Transverse colon (tissue), 4 donors: Measurements from ENCODE around the gene TEX29. TPM values are rescaled to one million over a fixed set of nuclear protein-coding genes. Genes with fewer than 3 reads are reported as not detected.

ENCODE experiments used
- DNase-seq: peaks from one replicate; pipeline ENCODE4 v3.0.0-alpha.2; 2019
- H3K27ac ChIP-seq, 4 donors: fragments of 200-600 bp; sonication (generic); 2 replicates each; pipeline ENCODE4 v1.5.1; 2016 to 2018; ENCODE audit warnings: inconsistent platforms in 4 of 4
- H3K27me3 ChIP-seq: fragments of 200-600 bp; sonication (generic); 2 replicates; pipeline ENCODE4 v1.5.1; 2017; ENCODE audit warnings: inconsistent platforms
- H3K36me3 ChIP-seq, 4 donors: fragments of 200-600 bp; sonication (generic); 2 replicates each; pipeline ENCODE4 v1.5.1; 2017 to 2019; ENCODE audit warnings: inconsistent platforms in 4 of 4
- H3K4me1 ChIP-seq, 4 donors: fragments of 200-600 bp; sonication (generic); 2 replicates each; pipeline ENCODE4 v1.5.1; 2017 to 2020; ENCODE audit warnings: inconsistent platforms in 4 of 4
- H3K4me3 ChIP-seq, 4 donors: fragments of 200-600 bp; sonication (generic); 1 replicate in 1 of 4; 2 replicates in 3 of 4; pipeline versions ENCODE4 v1.5.1 to v1.6.1; 2017 to 2019; ENCODE audit warnings: inconsistent platforms in 4 of 4
- H3K9me3 ChIP-seq, 2 donors: fragments of 200-600 bp; sonication (generic); 2 replicates each; pipeline ENCODE4 v1.5.1; 2017 to 2019; ENCODE audit warnings: inconsistent platforms in 2 of 2
- CTCF ChIP-seq, 5 experiments: fragments of 200-600 bp in 3 of 5; fragments of 450-650 bp in 2 of 5; sonication (generic) in 3 of 5; IDR thresholded peaks; 1 replicate in 2 of 5; 2 replicates in 3 of 5; pipeline ENCODE4 v1.5.1; 2016 to 2017; ENCODE audit warnings: antibody characterized with exemption in 5 of 5, inconsistent platforms in 3 of 5, mild to moderate bottlenecking in 2 of 5, moderate library complexity in 1 of 5
- EP300 ChIP-seq: sonication (generic); formaldehyde crosslinking; IDR thresholded peaks from one replicate; pipeline ENCODE4 v1.6.1; 2017; ENCODE audit warnings: antibody characterized with exemption, low read depth
- POLR2A ChIP-seq: fragments of 450-650 bp; IDR thresholded peaks from one replicate; pipeline ENCODE4 v1.6.1; 2016; ENCODE audit warnings: antibody characterized with exemption, mild to moderate bottlenecking, moderate library complexity
- POLR2AphosphoS5 ChIP-seq, 3 donors: sonication (generic); formaldehyde crosslinking; IDR thresholded peaks; one replicate each; pipeline ENCODE4 v1.6.1; 2016; ENCODE audit warnings: antibody characterized with exemption in 3 of 3
- WGBS, 2 donors: methylation state at CpG; one replicate each; pipeline ENCODE4 v1.1.5; 2018; ENCODE audit warnings: low coverage in 1 of 2; 5-methylcytosine and 5-hydroxymethylcytosine counted together
- in situ Hi-C, 4 donors: fragments of 200-750 bp; cut with MboI; loops; one replicate each; pipeline versions ENCODE4 v1.15.0 to v1.15.1; 2017; ENCODE audit warnings: low sequenced_read_pairs in 3 of 4, low pct_ligation_motif_present in 1 of 4, low pct_unique_long_range_greater_than_20kb in 1 of 4
- intact Hi-C: fragments of 100-400 bp; cut with DNase I; formaldehyde crosslinking; loops from one replicate; pipeline ENCODE4 v1.15.1; 2023; ENCODE audit warnings: low total_unique reads
- total RNA-seq, 4 donors: library from RNA; depleted of rRNA; stranded (reverse); fragments of >200 nt; gene quantifications; one replicate each; pipeline ENCODE4 v1.1.0, GENCODE V29; 2016

TEX29 gene
- total RNA-seq, 4 donors from 2014 or later, result not detected

DNA sequence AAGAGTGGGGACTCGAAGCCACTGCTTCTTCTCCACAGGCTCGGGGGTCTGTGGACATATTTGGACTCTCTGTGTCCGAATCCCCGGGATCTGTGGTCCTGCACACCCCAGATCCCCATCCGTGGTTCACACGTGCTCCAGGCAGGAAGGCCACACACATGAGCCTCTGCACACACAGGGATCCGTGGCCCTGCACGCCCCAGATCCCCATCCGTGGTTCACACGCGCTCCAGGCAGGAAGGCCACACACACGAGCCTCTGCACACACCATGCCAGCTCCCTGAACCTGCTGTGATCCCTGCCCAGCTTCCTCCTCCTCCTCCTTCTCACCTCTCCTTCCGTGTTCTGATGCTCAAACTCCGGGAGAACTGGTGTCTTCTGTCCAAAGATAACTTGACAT is 3.1 kb downstream of the TEX29 start:
- 80% methylated on average over 14 of the region's 14 CpGs; no CpG with 5 or more reads in 1 of the 2 donors for WGBS, 2 donors
- no peak for DNase-seq
- no peak for TF ChIP-seq POLR2AphosphoS5 (IDR thresholded peaks at IDR 0.05)
- no peak for TF ChIP-seq EP300
- TF ChIP-seq POLR2A, result no peak
- no peak for TF ChIP-seq CTCF (IDR thresholded peaks at IDR 0.05)
- H3K4me3 ChIP-seq, result no peak overlapping the region
- intact Hi-C loops, result no loop called here
- H3K27me3 ChIP-seq, result no peaks in the 10 kb centered on the region
- no peaks in the 10 kb centered on the region for H3K4me1 ChIP-seq
- H3K9me3 ChIP-seq, result no peaks in the 10 kb centered on the region
- no peak overlapping the region for H3K27ac ChIP-seq
- H3K36me3 ChIP-seq, result no peaks in the 10 kb centered on the region
- in situ Hi-C loops, result no loop called here

GRCh38 chr13:111323950-111324651 is 3.7 kb downstream of the TEX29 start:
- Histone ChIP-seq H3K9me3 (no peaks in the 10 kb centered on the region), H3K4me3 (no peak overlapping the region), H3K27ac (no peak overlapping the region), H3K36me3 (no peaks in the 10 kb centered on the region), H3K4me1 (no peaks in the 10 kb centered on the region), H3K27me3 (no peaks in the 10 kb centered on the region)
- DNase-seq, result no peak
- intact Hi-C loops (no loop called here), in situ Hi-C loops (no loop called here)
- TF ChIP-seq EP300 (no peak), POLR2A (no peak), POLR2AphosphoS5 (IDR thresholded peaks at IDR 0.05) (no peak), CTCF (IDR thresholded peaks at IDR 0.05) (no peak)
- WGBS, 2 donors, result 69 to 71% methylated on average over 5 to 17 of the region's 17 CpGs

- WGBS, 2 donors, result 33 to 92% methylated on average over 1 to 14 of the region's 14 CpGs
- TF ChIP-seq POLR2A (no peak), EP300 (no peak), CTCF (IDR thresholded peaks at IDR 0.05) (no peak), POLR2AphosphoS5 (IDR thresholded peaks at IDR 0.05) (no peak)
- in situ Hi-C loops, result no loop called here
Observed at GRCh38 chr13:111324736-111325135, 4.3 kb downstream of the TEX29 start.

GRCh38 chr13:111325146-111325890 is 4.9 kb downstream of the TEX29 start:
- no peak overlapping the region for H3K4me3 ChIP-seq
- no peak overlapping the region for H3K27ac ChIP-seq
- no peak for DNase-seq
- TF ChIP-seq POLR2A, result no peak
- no peak for TF ChIP-seq EP300
- TF ChIP-seq CTCF (IDR thresholded peaks at IDR 0.05), result no peak
- TF ChIP-seq POLR2AphosphoS5 (IDR thresholded peaks at IDR 0.05), result no peak
- no peaks in the 10 kb centered on the region for H3K27me3 ChIP-seq
- intact Hi-C loops, result no loop called here
- 87 to 89% methylated on average over 15 to 28 of the region's 28 CpGs for WGBS, 2 donors
- no peaks in the 10 kb centered on the region for H3K36me3 ChIP-seq
- in situ Hi-C loops, result no loop called here
- no peaks in the 10 kb centered on the region for H3K9me3 ChIP-seq
- no peaks in the 10 kb centered on the region for H3K4me1 ChIP-seq

More at GRCh38 chr13:111324736-111325135, 4.3 kb downstream of the TEX29 start:
- intact Hi-C loops, result no loop called here
- H3K27me3 ChIP-seq, result no peaks in the 10 kb centered on the region
- no peak overlapping the region for H3K4me3 ChIP-seq
- no peak overlapping the region for H3K27ac ChIP-seq
- DNase-seq, result no peak
- no peaks in the 10 kb centered on the region for H3K9me3 ChIP-seq
- H3K36me3 ChIP-seq, result no peaks in the 10 kb centered on the region
- H3K4me1 ChIP-seq, result no peaks in the 10 kb centered on the region
